HL-60 (cell line): ENCODE results near the gene COMMD1.
A peak's percentile ranks its signal among the peaks of the same experiment; 100 is the strongest.

ENCODE experiments used
- DNase-seq, 2 experiments: peaks; one replicate each; pipeline ENCODE4 v3.0.0-alpha.2; 2010 to 2020; ENCODE audit warnings: low read depth in 1 of 2, low spot score in 1 of 2
- H3K27ac ChIP-seq: fragments of 250-450 bp; sonication (Bioruptor Pico); replicated peaks from 2 replicates; pipeline ENCODE4 v1.5.1; 2020; ENCODE audit warnings: mild to moderate bottlenecking, moderate library complexity
- H3K27me3 ChIP-seq: fragments of 250-450 bp; sonication (Bioruptor Pico); 2 replicates; pipeline ENCODE4 v1.5.1; 2021; ENCODE audit warnings: mild to moderate bottlenecking, moderate library complexity; ENCODE audit not compliant: insufficient read depth, poor library complexity, severe bottlenecking
- H3K4me3 ChIP-seq: replicated peaks from 2 replicates; pipeline ENCODE4 v1.5.1; 2011; ENCODE audit warnings: mild to moderate bottlenecking, control low read depth, low read length; ENCODE audit not compliant: insufficient read depth
- GABPA ChIP-seq: IDR thresholded peaks from 2 replicates; pipeline ENCODE4 v1.6.1; 2012; ENCODE audit warnings: low read depth
- POLR2AphosphoS5 ChIP-seq: IDR thresholded peaks from 2 replicates; pipeline ENCODE4 v1.6.1; 2012; ENCODE audit warnings: low read depth
- SPI1 ChIP-seq: IDR thresholded peaks from 2 replicates; pipeline ENCODE4 v1.6.1; 2012; ENCODE audit warnings: low read depth, mild to moderate bottlenecking, borderline replicate concordance
- TF ChIP-seq, protein P1 (sequence below): IDR thresholded peaks from 2 replicates; pipeline ENCODE4 v1.6.1; 2012; ENCODE audit warnings: low read depth; ENCODE audit not compliant: insufficient replicate concordance
- TF ChIP-seq, protein P2 (sequence below): IDR thresholded peaks from one replicate; pipeline ENCODE4 v1.5.1; 2011; ENCODE audit warnings: low read length, control low read depth, inconsistent platforms; ENCODE audit not compliant: insufficient read depth

The COMMD1 gene

DNA sequence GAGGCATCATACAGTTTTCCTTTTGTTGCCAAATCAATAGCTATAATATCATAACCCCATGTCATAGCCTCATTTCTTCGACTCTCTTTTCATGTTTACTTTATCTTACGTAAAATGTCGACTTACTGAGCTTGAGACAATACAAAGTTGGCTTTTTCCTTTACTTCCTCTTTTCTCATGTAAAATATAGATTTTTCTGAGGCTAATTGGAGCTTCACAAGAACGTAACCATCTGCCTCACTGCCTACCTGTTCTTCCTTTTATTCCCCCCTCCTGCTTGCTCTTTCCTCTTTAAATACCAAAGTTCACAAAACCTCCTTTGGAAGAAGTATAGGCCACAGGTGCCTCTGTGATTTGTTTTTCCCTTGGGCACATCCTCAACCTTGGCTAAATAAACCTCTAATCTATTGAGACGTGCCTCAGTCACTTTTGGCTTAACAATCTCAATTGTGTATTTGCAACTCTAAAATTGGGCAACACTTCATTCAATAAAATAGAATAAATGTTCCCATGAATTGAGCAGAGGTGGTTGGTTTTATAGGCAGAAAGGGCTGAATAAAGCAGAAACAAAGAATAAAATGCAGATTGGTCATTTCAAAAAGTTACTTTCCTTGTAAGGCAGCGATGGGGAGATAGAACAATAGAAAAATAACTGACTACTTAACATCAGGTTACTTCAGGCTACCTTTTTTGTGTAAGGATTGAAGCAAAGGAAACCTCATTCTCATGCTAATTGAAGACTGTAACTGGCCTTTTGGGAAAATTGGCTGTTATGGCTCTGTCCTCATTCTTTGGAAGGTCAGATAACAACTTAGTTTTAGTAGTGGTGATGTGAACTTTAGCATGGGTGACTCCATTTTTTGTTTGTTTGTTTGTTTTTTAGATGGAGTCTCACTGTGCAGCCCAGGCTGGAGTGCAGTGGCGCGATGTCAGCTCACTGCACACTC is 21.3 kb downstream of the COMMD1 start:
- TF ChIP-seq, protein P1, sequence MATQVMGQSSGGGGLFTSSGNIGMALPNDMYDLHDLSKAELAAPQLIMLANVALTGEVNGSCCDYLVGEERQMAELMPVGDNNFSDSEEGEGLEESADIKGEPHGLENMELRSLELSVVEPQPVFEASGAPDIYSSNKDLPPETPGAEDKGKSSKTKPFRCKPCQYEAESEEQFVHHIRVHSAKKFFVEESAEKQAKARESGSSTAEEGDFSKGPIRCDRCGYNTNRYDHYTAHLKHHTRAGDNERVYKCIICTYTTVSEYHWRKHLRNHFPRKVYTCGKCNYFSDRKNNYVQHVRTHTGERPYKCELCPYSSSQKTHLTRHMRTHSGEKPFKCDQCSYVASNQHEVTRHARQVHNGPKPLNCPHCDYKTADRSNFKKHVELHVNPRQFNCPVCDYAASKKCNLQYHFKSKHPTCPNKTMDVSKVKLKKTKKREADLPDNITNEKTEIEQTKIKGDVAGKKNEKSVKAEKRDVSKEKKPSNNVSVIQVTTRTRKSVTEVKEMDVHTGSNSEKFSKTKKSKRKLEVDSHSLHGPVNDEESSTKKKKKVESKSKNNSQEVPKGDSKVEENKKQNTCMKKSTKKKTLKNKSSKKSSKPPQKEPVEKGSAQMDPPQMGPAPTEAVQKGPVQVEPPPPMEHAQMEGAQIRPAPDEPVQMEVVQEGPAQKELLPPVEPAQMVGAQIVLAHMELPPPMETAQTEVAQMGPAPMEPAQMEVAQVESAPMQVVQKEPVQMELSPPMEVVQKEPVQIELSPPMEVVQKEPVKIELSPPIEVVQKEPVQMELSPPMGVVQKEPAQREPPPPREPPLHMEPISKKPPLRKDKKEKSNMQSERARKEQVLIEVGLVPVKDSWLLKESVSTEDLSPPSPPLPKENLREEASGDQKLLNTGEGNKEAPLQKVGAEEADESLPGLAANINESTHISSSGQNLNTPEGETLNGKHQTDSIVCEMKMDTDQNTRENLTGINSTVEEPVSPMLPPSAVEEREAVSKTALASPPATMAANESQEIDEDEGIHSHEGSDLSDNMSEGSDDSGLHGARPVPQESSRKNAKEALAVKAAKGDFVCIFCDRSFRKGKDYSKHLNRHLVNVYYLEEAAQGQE, result no peak
- TF ChIP-seq GABPA, result no peak
- TF ChIP-seq, protein P2, sequence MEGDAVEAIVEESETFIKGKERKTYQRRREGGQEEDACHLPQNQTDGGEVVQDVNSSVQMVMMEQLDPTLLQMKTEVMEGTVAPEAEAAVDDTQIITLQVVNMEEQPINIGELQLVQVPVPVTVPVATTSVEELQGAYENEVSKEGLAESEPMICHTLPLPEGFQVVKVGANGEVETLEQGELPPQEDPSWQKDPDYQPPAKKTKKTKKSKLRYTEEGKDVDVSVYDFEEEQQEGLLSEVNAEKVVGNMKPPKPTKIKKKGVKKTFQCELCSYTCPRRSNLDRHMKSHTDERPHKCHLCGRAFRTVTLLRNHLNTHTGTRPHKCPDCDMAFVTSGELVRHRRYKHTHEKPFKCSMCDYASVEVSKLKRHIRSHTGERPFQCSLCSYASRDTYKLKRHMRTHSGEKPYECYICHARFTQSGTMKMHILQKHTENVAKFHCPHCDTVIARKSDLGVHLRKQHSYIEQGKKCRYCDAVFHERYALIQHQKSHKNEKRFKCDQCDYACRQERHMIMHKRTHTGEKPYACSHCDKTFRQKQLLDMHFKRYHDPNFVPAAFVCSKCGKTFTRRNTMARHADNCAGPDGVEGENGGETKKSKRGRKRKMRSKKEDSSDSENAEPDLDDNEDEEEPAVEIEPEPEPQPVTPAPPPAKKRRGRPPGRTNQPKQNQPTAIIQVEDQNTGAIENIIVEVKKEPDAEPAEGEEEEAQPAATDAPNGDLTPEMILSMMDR, result no peak
- TF ChIP-seq SPI1, result no peak
- no peak for TF ChIP-seq POLR2AphosphoS5
- no peaks in the 10 kb centered on the region for H3K27me3 ChIP-seq
- no peak overlapping the region for H3K27ac ChIP-seq
- DNase-seq, result no peak
- H3K4me3 ChIP-seq, result no peak overlapping the region

DNA sequence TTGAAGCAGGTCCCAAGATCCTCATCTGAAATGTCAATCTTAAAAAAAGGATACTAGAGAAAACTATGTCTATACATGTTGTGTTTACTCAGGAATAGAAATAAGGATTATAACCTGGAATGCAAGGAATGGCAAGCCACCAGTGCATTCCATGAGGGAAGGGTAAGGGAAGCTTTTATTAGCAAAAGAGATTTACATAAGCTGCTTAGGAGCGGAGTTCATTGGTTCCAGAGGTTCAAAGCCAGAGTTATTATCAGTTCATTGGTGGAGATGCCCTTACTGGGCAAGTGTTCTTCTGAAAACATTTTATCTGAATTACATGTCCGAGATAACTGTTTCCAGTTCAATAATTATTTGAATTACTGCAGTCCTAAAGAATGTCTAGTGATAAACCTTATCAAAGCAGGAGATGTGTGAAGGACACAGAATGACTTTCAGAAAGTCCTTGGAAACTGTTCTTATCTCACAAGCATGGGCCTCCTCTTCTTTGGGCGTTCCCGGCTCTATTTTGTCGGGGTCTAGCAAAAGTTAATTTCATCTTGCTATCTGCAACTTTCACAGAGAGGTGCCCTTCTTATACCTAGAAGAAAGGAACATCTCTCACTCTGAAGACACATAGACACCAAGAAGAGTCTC is 23.5 kb downstream of the COMMD1 start:
- DNase-seq, result no peak
- H3K27ac ChIP-seq, result no peak overlapping the region
- TF ChIP-seq, protein P1, result no peak
- TF ChIP-seq GABPA (no peak), POLR2AphosphoS5 (no peak), SPI1 (no peak)
- TF ChIP-seq, protein P2, result no peak
- no peak overlapping the region for H3K4me3 ChIP-seq
- H3K27me3 ChIP-seq, result no peaks in the 10 kb centered on the region

DNA sequence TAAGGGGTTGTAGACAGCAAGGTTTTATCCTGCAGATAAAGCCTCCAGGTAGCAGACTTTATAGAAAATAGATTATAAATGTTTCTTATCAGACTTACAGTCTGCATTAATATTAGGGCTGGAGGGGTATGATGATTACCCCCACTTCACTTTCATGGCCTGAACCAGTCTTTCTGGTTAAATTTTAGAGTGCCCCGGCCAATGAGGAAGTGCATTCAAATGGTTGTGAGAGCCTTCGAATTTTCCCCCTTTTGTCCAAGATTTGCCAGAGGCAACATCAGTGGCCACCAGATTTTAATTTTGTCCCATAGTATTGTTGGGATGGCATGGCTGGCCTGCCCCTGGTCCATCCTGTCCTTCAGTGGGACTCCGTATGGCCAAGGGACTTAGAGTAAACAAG is 31.6 kb downstream of the COMMD1 start:
- Histone ChIP-seq H3K4me3 (no peak overlapping the region), H3K27me3 (no peaks in the 10 kb centered on the region), H3K27ac (no peak overlapping the region)
- TF ChIP-seq, protein P2, result no peak
- peak; percentile 81 for TF ChIP-seq SPI1
- TF ChIP-seq, protein P1, result no peak
- no peak for DNase-seq
